HEK293T (cell line): ENCODE data around the gene FBRSL1.

ENCODE experiments used
- BHLHE40 ChIP-seq: fragments of 450-650 bp; IDR thresholded peaks from 2 replicates; pipeline ENCODE4 v1.6.1; 2016; ENCODE audit warnings: mild to moderate bottlenecking, moderate library complexity, borderline replicate concordance
- FOXA1 ChIP-seq: fragments of 450-650 bp; IDR thresholded peaks from 2 replicates; pipeline ENCODE4 v1.6.1; 2016; ENCODE audit warnings: mild to moderate bottlenecking
- FOXM1 ChIP-seq: fragments of 450-650 bp; IDR thresholded peaks from 2 replicates; pipeline ENCODE4 v1.6.1; 2017; ENCODE audit warnings: mild to moderate bottlenecking, borderline replicate concordance
- HDGF ChIP-seq: fragments of 450-650 bp; IDR thresholded peaks from 2 replicates; pipeline ENCODE4 v1.6.1; 2017; ENCODE audit warnings: antibody characterized with exemption, borderline replicate concordance
- SP1 ChIP-seq: fragments of 450-650 bp; IDR thresholded peaks from 2 replicates; pipeline ENCODE4 v1.6.1; 2017
- SUZ12 ChIP-seq: fragments of 450-650 bp; IDR thresholded peaks from 2 replicates; pipeline ENCODE4 v1.6.1; 2016; ENCODE audit warnings: mild to moderate bottlenecking
- TARDBP ChIP-seq: fragments of 450-650 bp; IDR thresholded peaks from 2 replicates; pipeline ENCODE4 v1.6.1; 2016

DNA sequence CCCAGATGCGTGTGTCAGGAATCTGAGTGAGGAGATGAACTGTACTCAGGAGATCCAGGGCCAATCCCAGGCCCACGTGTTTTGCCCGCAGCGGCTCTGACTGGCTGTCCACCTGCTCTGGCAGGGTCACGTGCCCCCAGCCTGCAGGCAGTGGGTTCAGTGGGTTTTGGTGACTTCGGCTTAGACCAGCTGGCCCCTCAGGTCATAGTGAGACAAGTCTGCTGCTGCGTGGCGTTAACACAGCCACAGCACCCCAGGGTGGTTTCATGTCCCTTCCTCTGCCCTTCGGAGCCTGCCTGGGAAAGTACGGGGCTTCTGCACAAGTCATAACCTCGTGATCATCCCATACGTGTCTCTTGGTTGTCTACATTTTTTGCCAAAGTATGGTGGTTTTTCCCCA lies 2.6 kb downstream of the FBRSL1 start:
- TF ChIP-seq TARDBP (no peak), SP1 (no peak), BHLHE40 (no peak), SUZ12 (no peak), FOXA1 (no peak), HDGF (no peak), FOXM1 (no peak)
